D721Med (cell line): ENCODE results near the gene HIVEP2.

Source experiments
- DNase-seq: peaks from one replicate; pipeline ENCODE4 v3.0.0; 2011; ENCODE audit warnings: low spot score; ENCODE audit not compliant: insufficient read length
- FAIRE-seq: peaks from 2 replicates; lab custom pipeline; 2011; peaks lifted over from hg19 to GRCh38; lab: Jason Lieb, UNC
- CTCF ChIP-seq: IDR thresholded peaks from 2 replicates; pipeline ENCODE4 v1.5.1; 2012; ENCODE audit warnings: mild to moderate bottlenecking, control low read depth; ENCODE audit not compliant: insufficient read depth; ENCODE audit errors: missing control alignments

HIVEP2 gene

GRCh38 chr6:142830116-142830710 is 114.8 kb downstream of the HIVEP2 start:
- DNase-seq (no peak), FAIRE-seq (no peak)
- no peak for TF ChIP-seq CTCF

GRCh38 chr6:142829556-142829955 is 115.4 kb downstream of the HIVEP2 start:
- FAIRE-seq (no peak), DNase-seq (no peak)
- TF ChIP-seq CTCF, result no peak

GRCh38 chr6:142827991-142828390 is 117.0 kb downstream of the HIVEP2 start:
- DNase-seq, result no peak
- no peak for TF ChIP-seq CTCF
- no peak for FAIRE-seq

GRCh38 chr6:142827369-142827768 is 117.6 kb downstream of the HIVEP2 start:
- DNase-seq, result no peak
- no peak for FAIRE-seq
- no peak for TF ChIP-seq CTCF

GRCh38 chr6:142825760-142826159 is 119.2 kb downstream of the HIVEP2 start:
- no peak for TF ChIP-seq CTCF
- no peak for DNase-seq
- no peak for FAIRE-seq

GRCh38 chr6:142824426-142824825 is 120.5 kb downstream of the HIVEP2 start:
- DNase-seq (no peak), FAIRE-seq (no peak)
- TF ChIP-seq CTCF, result no peak

GRCh38 chr6:142823256-142823902 is 121.6 kb downstream of the HIVEP2 start:
- no peak for FAIRE-seq
- no peak for DNase-seq
- no peak for TF ChIP-seq CTCF
